Naive thymus-derived CD8-positive, alpha-beta T cell (primary cell): ENCODE measurements around the gene NAA15. TPM values are rescaled to one million over a fixed set of nuclear protein-coding genes. Genes with fewer than 3 reads are reported as not detected.
"Not testable (repeated sequence)": the region's sequence is repeated elsewhere in the genome, so short reads cannot be mapped to it uniquely, and the experiment has no call there.

Experiments
- ATAC-seq, 2 donors: fragments of 150-1000 bp; cut with Tn5 transposase in 1 of 2; sonication (Bioruptor Pico), chemical (Tn5 transposase) in 1 of 2; 1 replicate in 1 of 2; 2 replicates in 1 of 2; pipeline ENCODE4 v1.10.0; 2021; ENCODE audit warnings: mild to moderate bottlenecking in 2 of 2, moderate library complexity in 2 of 2
- POLR2A ChIA-PET: fragments of 350-600 bp; sonication (Branson Sonifier 250); formaldehyde crosslinking; loops from one replicate; lab custom pipeline; 2021; ENCODE audit warnings: antibody characterized with exemption; lab: Charles Lee
- DNase-seq, 10 donors: peaks; one replicate each; pipeline versions ENCODE4 v3.0.0 to v3.0.0-alpha.2; 2020 to 2022
- H3K27ac Mint-ChIP-seq, 10 donors: one replicate each; pipeline ENCODE4 v1.8.0; 2020 to 2022; ENCODE audit warnings: mild to moderate bottlenecking in 10 of 10, mixed read lengths in 10 of 10, moderate library complexity in 4 of 10, inconsistent platforms in 1 of 10
- H3K27me3 Mint-ChIP-seq, 5 donors: one replicate each; pipeline ENCODE4 v1.8.0; 2021 to 2022; ENCODE audit warnings: mixed read lengths in 5 of 5
- H3K36me3 Mint-ChIP-seq, 3 donors: one replicate each; pipeline ENCODE4 v1.8.0; 2020 to 2022; ENCODE audit warnings: mixed read lengths in 3 of 3, mild to moderate bottlenecking in 2 of 3, inconsistent platforms in 1 of 3
- H3K4me1 Mint-ChIP-seq, 4 donors: one replicate each; pipeline ENCODE4 v1.8.0; 2021 to 2022; ENCODE audit warnings: mixed read lengths in 4 of 4
- H3K4me3 Mint-ChIP-seq, 10 donors: one replicate each; pipeline ENCODE4 v1.8.0; 2020 to 2022; ENCODE audit warnings: mild to moderate bottlenecking in 10 of 10, mixed read lengths in 10 of 10, moderate library complexity in 6 of 10, inconsistent platforms in 1 of 10
- H3K9me3 Mint-ChIP-seq, 9 donors: one replicate each; pipeline ENCODE4 v1.8.0; 2020 to 2022; ENCODE audit warnings: mixed read lengths in 9 of 9, mild to moderate bottlenecking in 3 of 9, inconsistent platforms in 1 of 9, moderate library complexity in 1 of 9
- polyA plus RNA-seq, 3 donors: library from polyadenylated mRNA; unstranded; fragments of 300-500 nt; fragmentation: Illumina TruSeq; gene quantifications; one replicate each; pipeline ENCODE4 v1.2.3, GENCODE V29; 2021
- total RNA-seq, 8 experiments: library from RNA in 2 of 8; stranded (reverse) in 2 of 8; gene quantifications; one replicate each; pipeline ENCODE4 v1.2.3 and lab custom pipeline; 2021 to 2026

NAA15 gene
- total and polyA plus RNA-seq, 5 experiments from 2014 or later, result 32.1 to 60.8 (median 41.8) TPM

DNA sequence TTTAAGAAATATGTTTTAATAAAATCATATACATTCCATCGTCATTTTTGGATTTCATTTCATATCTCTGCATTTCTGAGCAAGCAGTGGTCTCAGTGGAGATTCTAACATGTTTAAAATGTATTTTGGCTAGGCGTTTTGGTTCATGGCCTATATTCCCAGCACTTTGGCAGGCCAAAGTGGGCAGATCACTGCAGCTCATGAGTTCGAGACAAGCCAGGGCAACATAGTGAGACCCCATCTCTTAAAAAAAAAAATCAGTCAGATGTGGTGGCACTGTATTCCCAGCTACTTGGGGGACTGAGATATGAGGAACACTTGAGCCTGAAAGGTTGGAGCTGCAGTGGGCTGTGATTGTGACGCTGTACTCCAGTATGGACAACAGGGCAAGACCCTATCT is 85.1 kb downstream of the NAA15 start:
- no peak overlapping the region for H3K4me3 Mint-ChIP-seq
- DNase-seq, result no peak
- peaks cover 0 to 88% (median 12%) of the 10 kb centered on the region in 3 donors for H3K36me3 Mint-ChIP-seq

DNA sequence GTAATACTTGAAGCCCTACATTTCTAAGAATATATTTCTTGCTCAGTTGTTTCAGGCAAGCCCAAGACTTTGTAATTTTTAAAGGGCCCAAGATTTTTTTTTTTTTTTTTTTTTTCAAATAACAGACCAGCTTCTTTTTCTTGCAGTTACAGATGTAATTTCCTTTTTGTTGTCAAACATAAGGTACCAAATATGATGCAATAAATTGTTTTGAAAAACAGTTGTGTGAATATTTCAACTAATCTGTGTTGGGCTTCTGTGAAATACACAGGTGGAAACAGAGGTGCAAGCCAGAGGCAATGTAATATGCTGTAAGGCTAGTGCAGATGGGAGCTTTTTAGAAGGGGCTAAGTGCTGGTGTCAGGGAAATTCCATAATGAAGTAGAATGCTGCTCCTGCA is 87.8 kb downstream of the NAA15 start:
- ATAC-seq (no peak), DNase-seq (no peak)
- Mint-ChIP-seq H3K9me3 (no peaks in the 10 kb centered on the region), H3K27me3 (no peaks in the 10 kb centered on the region), H3K4me1 (peaks cover 0 to 3% (median 0%) of the 10 kb centered on the region in 4 donors), H3K36me3 (peaks cover 0 to 81% (median 22%) of the 10 kb centered on the region in 3 donors), H3K4me3 (no peak overlapping the region), H3K27ac (peak overlapping the region in 5 of 10 donors; percentile 7 to 67 (median 11))
- POLR2A ChIA-PET, result no interaction called here

More for the DNA sequence above, 85.1 kb downstream of the NAA15 start:
- POLR2A ChIA-PET, result no interaction called here
- Mint-ChIP-seq H3K4me1 (peaks cover 0 to 3% (median 0%) of the 10 kb centered on the region in 4 donors), H3K27ac (peak overlapping the region in 1 of 10 donors; percentile 20), H3K9me3 (no peaks in the 10 kb centered on the region), H3K27me3 (no peaks in the 10 kb centered on the region)
- ATAC-seq, result no peak

DNA sequence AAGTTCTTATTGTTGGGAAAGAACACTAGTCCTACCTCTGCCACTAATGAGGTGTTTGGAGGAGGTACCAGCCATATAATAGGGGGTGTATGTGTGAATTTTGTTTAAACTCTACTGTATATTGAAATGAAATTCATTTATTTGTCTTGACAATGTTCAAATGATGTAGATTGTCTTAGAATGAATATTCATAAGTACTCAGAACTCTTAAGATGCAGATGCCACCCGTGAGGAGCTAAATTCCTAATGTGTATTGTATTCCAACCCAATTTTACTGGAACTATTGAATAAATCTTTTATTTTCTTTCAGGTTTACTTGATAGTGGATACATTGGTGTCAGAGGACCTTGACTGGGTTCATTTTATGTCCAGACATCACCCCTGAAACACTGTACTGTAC is 88.7 kb downstream of the NAA15 start:
- H3K36me3 Mint-ChIP-seq, result peaks cover 4 to 77% (median 24%) of the 10 kb centered on the region in 3 donors
- POLR2A ChIA-PET, result no interaction called here
- H3K27ac Mint-ChIP-seq, result peak overlapping the region in 2 of 10 donors; percentile 38 to 61
- peaks cover 0 to 3% (median 0%) of the 10 kb centered on the region in 4 donors for H3K4me1 Mint-ChIP-seq
- no peak overlapping the region for H3K4me3 Mint-ChIP-seq
- ATAC-seq (no peak), DNase-seq (no peak)
- no peaks in the 10 kb centered on the region for H3K9me3 Mint-ChIP-seq
- no peaks in the 10 kb centered on the region for H3K27me3 Mint-ChIP-seq

DNA sequence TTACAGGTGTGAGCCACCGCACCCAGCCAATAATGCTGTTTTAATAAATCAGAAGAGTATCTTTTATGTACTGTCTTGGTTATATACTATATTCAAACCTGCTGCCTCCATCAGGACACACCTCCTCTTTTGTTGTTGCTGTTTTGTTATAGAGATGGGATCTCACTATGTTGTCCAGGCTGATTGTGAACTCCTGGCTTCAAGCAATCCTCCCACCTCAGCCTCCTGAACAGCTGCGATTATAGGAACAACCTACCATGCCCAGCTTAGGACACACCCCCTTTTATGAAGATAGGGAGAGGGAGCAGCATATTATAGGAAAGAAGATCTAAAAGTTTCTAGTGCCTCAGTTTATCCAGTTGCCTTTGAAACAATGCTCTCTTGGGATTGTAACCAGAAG is 90.4 kb downstream of the NAA15 start:
- Mint-ChIP-seq H3K9me3 (no peaks in the 10 kb centered on the region), H3K27ac (peak overlapping the region in 2 of 10 donors; percentile 11 to 42), H3K4me1 (peaks cover 0 to 3% (median 0%) of the 10 kb centered on the region in 4 donors), H3K27me3 (no peaks in the 10 kb centered on the region), H3K4me3 (no peak overlapping the region), H3K36me3 (peaks cover 5 to 75% (median 22%) of the 10 kb centered on the region in 3 donors)
- no peak for ATAC-seq
- no peak for DNase-seq
- POLR2A ChIA-PET, result no interaction called here

DNA sequence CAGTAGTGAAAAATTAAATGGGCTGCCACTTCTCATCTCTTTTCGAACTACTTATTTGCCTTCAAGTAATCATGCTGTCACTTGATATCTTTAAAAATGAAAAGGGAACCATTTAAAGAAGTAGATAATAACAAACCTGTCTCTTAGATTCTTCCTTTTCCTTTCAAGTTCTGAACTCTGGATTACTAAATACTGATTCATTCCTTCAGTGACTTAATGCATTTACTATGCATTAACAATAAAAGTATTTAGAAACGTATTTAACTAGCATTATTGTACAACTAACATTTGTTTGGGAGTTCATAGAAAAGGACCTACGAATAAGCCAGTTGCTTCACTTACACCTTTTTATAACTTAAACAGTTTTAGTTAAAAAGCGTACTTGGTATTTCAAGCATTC is 91.5 kb downstream of the NAA15 start:
- peak overlapping the region in 1 of 10 donors; percentile 27 for H3K27ac Mint-ChIP-seq
- H3K4me3 Mint-ChIP-seq, result no peak overlapping the region
- H3K4me1 Mint-ChIP-seq, result peaks cover 0 to 3% (median 0%) of the 10 kb centered on the region in 4 donors
- H3K36me3 Mint-ChIP-seq, result peaks cover 5 to 75% (median 26%) of the 10 kb centered on the region in 3 donors
- DNase-seq (no peak), ATAC-seq (no peak)
- POLR2A ChIA-PET, result no interaction called here
- no peaks in the 10 kb centered on the region for H3K27me3 Mint-ChIP-seq
- H3K9me3 Mint-ChIP-seq, result no peaks in the 10 kb centered on the region

DNA sequence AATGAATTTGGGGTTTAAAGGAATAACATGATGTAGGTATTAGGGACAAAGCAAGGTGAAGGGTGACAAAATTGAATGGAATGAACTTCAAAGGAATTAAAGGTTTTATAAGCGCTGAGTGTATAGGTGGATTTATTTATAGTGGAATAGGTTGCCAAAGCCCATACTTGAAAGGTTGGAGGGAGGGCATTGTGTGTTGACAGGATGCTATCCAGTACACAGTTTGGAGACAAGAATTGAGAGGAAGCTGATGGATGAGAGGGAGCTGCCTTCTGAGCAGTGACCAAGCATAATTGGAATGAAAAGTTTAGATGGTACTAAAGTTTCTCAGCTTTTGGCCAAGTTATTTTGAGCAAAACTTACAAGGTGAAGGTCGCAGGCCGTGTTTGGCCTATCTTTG is 100.1 kb downstream of the NAA15 start:
- Mint-ChIP-seq H3K36me3 (peaks cover 0 to 31% (median 12%) of the 10 kb centered on the region in 3 donors), H3K27me3 (no peaks in the 10 kb centered on the region), H3K4me1 (peaks cover 0 to 6% (median 0%) of the 10 kb centered on the region in 4 donors), H3K4me3 (no peak overlapping the region), H3K9me3 (no peaks in the 10 kb centered on the region), H3K27ac (peak overlapping the region in 1 of 10 donors; percentile 60)
- DNase-seq, result no peak
- POLR2A ChIA-PET, result no interaction called here
- ATAC-seq, result no peak

DNA sequence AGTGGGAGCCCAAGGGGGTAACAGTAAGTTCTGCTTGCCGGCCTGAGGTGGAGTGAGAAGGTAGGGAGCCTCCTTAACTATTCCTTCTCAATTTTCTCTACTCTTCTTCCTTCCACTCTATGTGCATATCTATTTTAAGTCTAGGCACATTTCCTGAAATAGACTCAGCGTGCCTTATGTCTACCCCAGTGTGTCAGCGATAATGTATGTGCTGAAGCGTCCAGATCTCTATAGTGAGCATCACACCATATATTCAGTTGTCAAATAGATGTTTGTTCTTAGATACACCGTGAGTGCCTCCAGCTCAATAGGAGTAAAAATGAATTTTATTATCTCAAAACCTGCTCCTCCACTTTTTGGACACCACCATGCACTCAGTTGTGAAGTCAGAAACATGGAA is 101.1 kb downstream of the NAA15 start:
- no peak for DNase-seq
- H3K27me3 Mint-ChIP-seq, result no peaks in the 10 kb centered on the region
- ATAC-seq, result no peak
- H3K27ac Mint-ChIP-seq, result no peak overlapping the region
- peaks cover 0 to 25% (median 11%) of the 10 kb centered on the region in 3 donors for H3K36me3 Mint-ChIP-seq
- no peaks in the 10 kb centered on the region for H3K9me3 Mint-ChIP-seq
- H3K4me1 Mint-ChIP-seq, result peaks cover 0 to 6% (median 0%) of the 10 kb centered on the region in 4 donors
- H3K4me3 Mint-ChIP-seq, result no peak overlapping the region
- POLR2A ChIA-PET, result no interaction called here

DNA sequence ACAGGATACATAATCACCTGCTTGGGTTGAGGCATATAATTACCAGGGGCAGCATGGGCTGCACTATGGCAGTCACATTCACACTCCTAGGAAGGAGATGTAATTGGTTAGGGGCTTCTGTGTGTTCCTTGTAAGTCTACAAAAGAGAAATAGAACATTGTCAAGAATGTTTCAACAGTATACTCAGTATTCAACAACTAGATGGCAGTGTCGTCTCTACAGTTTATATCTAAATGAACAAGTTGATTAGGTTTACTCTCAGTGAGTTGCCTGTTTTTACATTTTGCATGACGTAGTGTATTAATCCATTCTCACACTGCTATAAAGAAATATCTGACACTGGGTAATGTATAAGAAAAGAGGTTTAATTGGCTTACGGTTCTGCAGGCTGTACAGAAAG is 102.2 kb downstream of the NAA15 start:
- POLR2A ChIA-PET, result interaction anchor here (0.6 kb wide), 1 partner anchor 123 kb away, joined by 6 read pairs; no protein-coding TSS in a partner anchor
- Mint-ChIP-seq H3K4me3 (no peak overlapping the region), H3K27ac (no peak overlapping the region)

DNA sequence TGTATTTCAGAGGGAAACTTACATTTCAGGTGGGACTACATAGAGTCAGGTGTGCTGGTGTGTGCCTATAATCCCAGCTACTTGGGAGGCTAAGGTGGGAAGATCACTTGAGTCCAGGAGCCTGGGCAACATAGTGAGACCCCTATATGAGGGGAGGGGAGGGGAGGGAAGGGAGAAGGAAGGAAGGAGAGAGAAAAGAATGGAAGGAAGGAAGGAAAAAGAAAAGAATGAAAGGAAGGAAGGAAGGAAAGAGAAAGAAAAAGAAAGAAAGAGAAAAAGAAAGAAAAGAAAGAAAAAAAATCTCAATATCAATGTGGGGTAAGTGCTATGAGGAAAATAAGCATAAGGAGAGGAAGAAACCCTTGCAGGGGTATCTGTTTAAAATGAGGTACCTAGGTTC is 109.0 kb downstream of the NAA15 start:
- Mint-ChIP-seq H3K4me3 (no peak overlapping the region), H3K9me3 (peaks cover 0 to 16% (median 4%) of the 10 kb centered on the region in 9 donors), H3K36me3 (peaks cover 21 to 41% (median 23%) of the 10 kb centered on the region in 3 donors), H3K27ac (no peak overlapping the region), H3K27me3 (no peaks in the 10 kb centered on the region), H3K4me1 (peaks cover 0 to 7% (median 0%) of the 10 kb centered on the region in 4 donors)
- ATAC-seq, result no peak
- no peak for DNase-seq
- POLR2A ChIA-PET, result no interaction called here

More for the DNA sequence above, 102.2 kb downstream of the NAA15 start:
- H3K36me3 Mint-ChIP-seq, result peaks cover 0 to 24% (median 8%) of the 10 kb centered on the region in 3 donors
- H3K4me1 Mint-ChIP-seq, result peaks cover 0 to 10% (median 0%) of the 10 kb centered on the region in 4 donors
- H3K9me3 Mint-ChIP-seq, result no peaks in the 10 kb centered on the region
- ATAC-seq, result no peak
- no peak for DNase-seq
- no peaks in the 10 kb centered on the region for H3K27me3 Mint-ChIP-seq

DNA sequence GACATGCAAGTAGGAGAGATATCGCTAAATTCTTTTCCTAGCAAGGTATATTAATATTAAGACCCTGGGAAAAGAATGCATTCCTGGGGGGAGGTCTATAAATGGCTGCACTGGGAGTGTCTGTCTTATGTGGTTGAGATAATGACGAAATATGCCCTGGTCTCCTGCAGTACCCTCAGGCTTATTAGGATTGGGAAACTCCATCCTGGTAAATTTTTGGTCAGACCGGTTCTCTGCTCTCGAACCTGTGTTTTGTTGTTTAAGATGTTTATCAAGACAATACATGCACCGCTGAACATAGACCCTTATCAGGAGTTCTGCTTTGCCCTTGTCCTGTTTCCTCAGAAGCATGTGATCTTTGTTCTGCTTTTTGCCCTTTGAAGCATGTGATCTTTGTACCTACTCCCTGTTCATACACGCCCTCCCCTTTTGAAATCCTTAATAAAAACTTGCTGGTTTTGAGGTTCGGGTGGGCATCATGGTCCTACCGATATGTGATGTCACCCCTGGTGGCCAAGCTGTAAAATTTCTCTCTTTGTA is 113.4 kb downstream of the NAA15 start:
- DNase-seq, H3K27me3 Mint-ChIP-seq, H3K4me3 Mint-ChIP-seq, POLR2A ChIA-PET, ATAC-seq, H3K27ac Mint-ChIP-seq: not testable (repeated sequence)
- peaks cover 21 to 34% (median 28%) of the 10 kb centered on the region in 3 donors for H3K36me3 Mint-ChIP-seq
- peaks cover 3 to 15% (median 6%) of the 10 kb centered on the region in 4 donors for H3K4me1 Mint-ChIP-seq
- peaks cover 0 to 20% (median 4%) of the 10 kb centered on the region in 9 donors for H3K9me3 Mint-ChIP-seq

DNA sequence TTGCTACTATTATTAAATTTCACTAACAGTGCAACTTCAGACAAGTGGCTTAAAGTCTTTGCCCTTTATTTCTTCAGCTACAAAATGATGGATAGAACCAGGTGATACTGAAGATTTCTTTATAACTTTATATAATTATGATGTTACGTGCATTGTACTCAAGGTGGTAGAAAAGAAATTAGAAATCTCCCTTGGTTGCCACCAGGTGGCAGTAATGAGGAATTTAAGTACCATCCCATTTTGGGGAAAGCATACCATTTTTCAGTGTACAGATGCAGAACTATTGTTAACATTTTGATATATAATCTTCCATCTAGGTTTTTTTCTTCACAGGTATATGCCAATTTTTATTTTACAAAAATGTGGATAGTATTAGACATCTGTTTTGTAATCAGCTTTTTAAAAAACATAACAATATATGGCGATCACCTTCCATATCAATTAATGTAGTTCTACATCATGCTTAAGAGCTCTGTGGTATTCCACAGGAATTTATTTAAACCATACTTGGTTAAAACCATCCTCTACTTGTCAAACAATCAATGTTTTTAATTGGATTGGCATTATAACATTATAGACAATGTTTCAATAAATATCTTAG is 114.9 kb downstream of the NAA15 start:
- Mint-ChIP-seq H3K27me3 (no peaks in the 10 kb centered on the region), H3K27ac (no peak overlapping the region), H3K4me3 (no peak overlapping the region), H3K4me1 (peaks cover 3 to 18% (median 7%) of the 10 kb centered on the region in 4 donors), H3K36me3 (peaks cover 21 to 40% (median 36%) of the 10 kb centered on the region in 3 donors), H3K9me3 (peaks cover 0 to 26% (median 4%) of the 10 kb centered on the region in 9 donors)
- POLR2A ChIA-PET, result interaction anchor here (1.1 kb wide), 1 partner anchor 37 kb away, joined by 3 read pairs; no protein-coding TSS in a partner anchor
- DNase-seq (peak in 6 of 10 donors; percentile 5 to 54 (median 32)), ATAC-seq (peak; percentile 42 to 56)

DNA sequence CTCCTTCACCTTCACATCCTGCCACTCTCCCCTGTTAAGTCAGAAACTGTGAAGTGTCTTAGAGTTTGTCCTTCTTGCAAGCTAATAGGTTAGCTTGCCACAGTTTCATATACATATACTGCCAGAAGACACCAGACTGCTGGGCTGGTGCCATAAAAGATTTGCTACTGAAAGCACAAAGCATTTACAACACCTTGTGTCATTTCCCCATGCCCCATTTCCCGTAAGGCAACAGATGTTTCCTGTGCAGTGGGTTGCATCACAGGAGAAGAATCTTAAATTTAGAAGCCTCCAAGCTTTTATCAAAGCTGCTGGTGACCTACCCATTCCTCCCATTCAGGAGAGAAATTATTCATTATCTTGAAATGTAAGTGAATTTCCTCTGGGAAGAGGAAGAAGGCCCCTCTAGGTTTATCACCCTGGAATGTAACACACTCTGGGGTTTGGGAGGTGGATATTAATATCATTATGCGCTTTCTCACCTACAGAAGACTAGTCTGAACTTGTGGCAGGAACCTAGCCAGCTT is 118.1 kb downstream of the NAA15 start:
- peak overlapping the region in 2 of 10 donors; percentile 26 to 59 for H3K27ac Mint-ChIP-seq
- H3K36me3 Mint-ChIP-seq, result peaks cover 17 to 44% (median 17%) of the 10 kb centered on the region in 3 donors
- no peaks in the 10 kb centered on the region for H3K27me3 Mint-ChIP-seq
- peaks cover 0 to 37% (median 12%) of the 10 kb centered on the region in 9 donors for H3K9me3 Mint-ChIP-seq
- POLR2A ChIA-PET, result no interaction called here
- DNase-seq (peak in 2 of 10 donors; percentile 12 to 20), ATAC-seq (peak in 1 of 2 donors; percentile 45)
- H3K4me1 Mint-ChIP-seq, result peaks cover 3 to 18% (median 7%) of the 10 kb centered on the region in 4 donors
- H3K4me3 Mint-ChIP-seq, result peak overlapping the region in 1 of 10 donors; percentile 40

DNA sequence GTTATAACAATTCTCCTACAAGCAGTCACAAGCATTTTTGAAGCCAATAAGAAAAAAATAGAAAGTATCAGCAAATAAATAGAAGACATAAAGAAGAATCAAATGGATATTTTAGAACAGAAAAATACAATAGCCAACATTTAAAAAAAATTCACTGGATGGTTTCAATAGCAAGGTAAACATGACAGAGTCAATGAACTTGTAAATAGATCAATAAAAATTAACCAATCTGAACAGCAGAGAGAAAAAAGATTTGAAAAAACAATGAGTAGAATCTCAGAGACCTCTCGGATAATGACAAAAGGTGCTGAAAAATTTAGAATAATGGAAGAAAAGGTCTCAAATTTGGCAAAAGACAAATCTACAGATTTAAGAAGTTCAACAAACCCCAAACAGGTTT is 119.3 kb downstream of the NAA15 start:
- Mint-ChIP-seq H3K36me3 (peaks cover 9 to 34% (median 10%) of the 10 kb centered on the region in 3 donors), H3K27ac (peak overlapping the region in 3 of 10 donors; percentile 16 to 43 (median 28)), H3K27me3 (no peaks in the 10 kb centered on the region), H3K9me3 (peaks cover 1 to 34% (median 8%) of the 10 kb centered on the region in 9 donors), H3K4me1 (peaks cover 3 to 18% (median 7%) of the 10 kb centered on the region in 4 donors), H3K4me3 (peak overlapping the region in 1 of 10 donors; percentile 7)
- POLR2A ChIA-PET, result no interaction called here
- ATAC-seq, result no peak
- no peak for DNase-seq
